A549 treated with DMSO at 1 μM for 4 hours (cell line): ENCODE results near the gene ALMS1. TPM values are rescaled to one million over a fixed set of nuclear protein-coding genes. Genes with fewer than 3 reads are reported as not detected.

Experiments
- total RNA-seq: library from RNA; stranded (reverse); fragments of 200-300 nt; extraction: Qiagen RNA extraction; gene quantifications from 5 replicates; pipeline ENCODE4 v1.2.3, GENCODE V29; 2022; ENCODE audit warnings: low read depth

The ALMS1 gene
- total RNA-seq: 9.1 to 12.2 TPM (median 10.8 TPM) in 5 replicates

DNA sequence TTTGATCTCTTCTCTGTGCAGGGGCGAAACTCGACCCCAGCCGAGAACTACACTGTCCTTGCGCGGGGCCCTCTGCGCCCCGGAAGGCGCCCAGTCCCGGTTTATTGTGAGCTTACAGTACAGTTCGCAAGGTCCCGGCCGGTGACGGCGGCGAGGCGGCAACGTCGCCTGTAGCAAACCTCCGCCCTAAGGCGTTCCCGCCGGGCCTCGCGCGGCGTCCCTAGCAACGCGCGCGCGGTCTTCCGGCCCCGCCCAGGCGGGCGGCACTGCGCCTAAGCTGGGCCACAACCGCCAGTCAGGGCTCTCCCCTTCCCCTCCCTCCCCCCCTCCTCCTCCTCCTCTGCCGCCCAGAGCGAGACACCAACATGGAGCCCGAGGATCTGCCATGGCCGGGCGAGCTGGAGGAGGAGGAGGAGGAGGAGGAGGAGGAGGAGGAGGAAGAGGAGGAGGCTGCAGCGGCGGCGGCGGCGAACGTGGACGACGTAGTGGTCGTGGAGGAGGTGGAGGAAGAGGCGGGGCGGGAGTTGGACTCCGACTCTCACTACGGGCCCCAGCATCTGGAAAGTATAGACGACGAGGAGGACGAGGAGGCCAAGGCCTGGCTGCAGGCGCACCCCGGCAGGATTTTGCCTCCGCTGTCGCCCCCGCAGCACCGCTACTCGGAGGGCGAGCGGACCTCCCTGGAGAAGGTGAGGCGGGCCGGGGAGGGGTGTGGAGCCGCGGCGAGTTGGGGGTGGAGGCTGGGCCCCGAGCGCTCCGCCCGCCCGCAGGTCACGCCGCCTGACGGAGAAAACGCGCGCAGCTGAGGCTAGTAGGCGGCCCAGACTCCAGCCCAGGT lies at the start of gene ALMS1:
TSS of gene ALMS1 (plus strand) at position 333 of the 838 bp plus-strand sequence. CDS start at position 366, 33 bp downstream.

GRCh38 chr2:73642338-73643018 lies 256.8 kb downstream of the ALMS1 start, which contains the start of gene NAT8:
Gene NAT8, minus strand, starts transcription at chr2:73642422. Its CDS starts 794 bp downstream, at chr2:73641628.

Other genes starting within 250 kb of the ALMS1 start
- 0.04 to 0.06 TPM in 2 of 5 replicates, not detected in the others for gene NOTO, start 183.3 kb upstream of the ALMS1 start, total RNA-seq
- gene SMYD5, start 171.6 kb upstream of the ALMS1 start, total RNA-seq: 56.0 to 59.8 TPM (median 57.6 TPM) in 5 replicates
- 17.6 to 24.6 TPM (median 23.8 TPM) in 5 replicates for gene PRADC1, start 152.6 kb upstream of the ALMS1 start, total RNA-seq
- 565 to 891 TPM (median 613 TPM) in 5 replicates for gene CCT7, start 151.5 kb upstream of the ALMS1 start, total RNA-seq
- 4.4 to 6.1 TPM (median 5.3 TPM) in 5 replicates for gene FBXO41, start 101.4 kb upstream of the ALMS1 start, total RNA-seq
- 0.11 to 0.32 TPM (median 0.25 TPM) in 5 replicates for gene EGR4, start 92.3 kb upstream of the ALMS1 start, total RNA-seq